H9 (cell line): ENCODE results near the gene OAS3. TPM values are rescaled to one million over a fixed set of nuclear protein-coding genes. Genes with fewer than 3 reads are reported as not detected.
"Not testable (repeated sequence)": the region's sequence is repeated elsewhere in the genome, so short reads cannot be mapped to it uniquely, and the experiment has no call there.

ENCODE experiments used
- DNase-seq: peaks from one replicate; pipeline ENCODE4 v3.0.0-alpha.2; 2017
- H2AFZ ChIP-seq: one replicate; pipeline ENCODE4 v1.6.1; 2013; ENCODE audit warnings: mild to moderate bottlenecking, low read length, control low read depth, moderate library complexity
- H2AK5ac ChIP-seq: 2 replicates; pipeline ENCODE4 v1.6.1; 2013; ENCODE audit warnings: low read length, control low read depth, mixed read lengths; ENCODE audit not compliant: insufficient read length
- H2BK120ac ChIP-seq: one replicate; pipeline ENCODE4 v1.6.1; 2013; ENCODE audit warnings: low read depth, mild to moderate bottlenecking, low read length, control low read depth, inconsistent platforms; ENCODE audit not compliant: poor library complexity, severe bottlenecking
- H2BK12ac ChIP-seq: 2 replicates; pipeline ENCODE4 v1.6.1; 2013; ENCODE audit warnings: low read length, control low read depth, mixed read lengths, low read depth; ENCODE audit not compliant: insufficient read length
- H2BK15ac ChIP-seq: 2 replicates; pipeline ENCODE4 v1.6.1; 2013; ENCODE audit warnings: low read depth, low read length, control low read depth
- H2BK20ac ChIP-seq: one replicate; pipeline ENCODE4 v1.6.1; 2013; ENCODE audit warnings: low read depth, mild to moderate bottlenecking, low read length, control low read depth, inconsistent platforms; ENCODE audit not compliant: poor library complexity, severe bottlenecking
- H2BK5ac ChIP-seq: 2 replicates; pipeline ENCODE4 v1.6.1; 2013; ENCODE audit warnings: low read length, control low read depth, mixed read lengths; ENCODE audit not compliant: insufficient read length
- H3K14ac ChIP-seq: 2 replicates; pipeline ENCODE4 v1.6.1; 2013; ENCODE audit warnings: low read length, control low read depth; ENCODE audit not compliant: insufficient read depth
- H3K18ac ChIP-seq: 2 replicates; pipeline ENCODE4 v1.6.1; 2013; ENCODE audit warnings: low read depth, mild to moderate bottlenecking, mixed read lengths, low read length, control low read depth; ENCODE audit not compliant: insufficient read length
- H3K23ac ChIP-seq: 2 replicates; pipeline ENCODE4 v1.6.1; 2013; ENCODE audit warnings: low read length, control low read depth, mixed read lengths, low read depth; ENCODE audit not compliant: insufficient read length
- H3K23me2 ChIP-seq: 2 replicates; pipeline ENCODE4 v1.6.1; 2013; ENCODE audit warnings: low read depth, mild to moderate bottlenecking, mixed read lengths, low read length, control low read depth; ENCODE audit not compliant: insufficient read length, poor library complexity, severe bottlenecking
- H3K27ac ChIP-seq: 2 replicates; pipeline ENCODE4 v1.5.1; 2013; ENCODE audit warnings: low read length, control low read depth, mixed read lengths, low read depth; ENCODE audit not compliant: insufficient read length
- H3K27me3 ChIP-seq: 2 replicates; pipeline ENCODE4 v1.6.1; 2013; ENCODE audit warnings: low read length, control low read depth, inconsistent platforms; ENCODE audit not compliant: insufficient read depth
- H3K4ac ChIP-seq: 2 replicates; pipeline ENCODE4 v1.6.1; 2013; ENCODE audit warnings: low read depth, mild to moderate bottlenecking, control low read depth, inconsistent platforms, low read length, moderate library complexity
- H3K4me1 ChIP-seq: 2 replicates; pipeline ENCODE4 v1.6.1; 2013; ENCODE audit warnings: low read length, control low read depth, inconsistent platforms; ENCODE audit not compliant: insufficient read depth
- H3K4me2 ChIP-seq: 2 replicates; pipeline ENCODE4 v1.6.1; 2013; ENCODE audit warnings: low read length, control low read depth, mixed read lengths; ENCODE audit not compliant: insufficient read length, insufficient read depth
- H3K56ac ChIP-seq: 2 replicates; pipeline ENCODE4 v1.6.1; 2013; ENCODE audit warnings: low read depth, mild to moderate bottlenecking, mixed read lengths, low read length, control low read depth; ENCODE audit not compliant: insufficient read length
- H3K79me1 ChIP-seq: 2 replicates; pipeline ENCODE4 v1.6.1; 2013; ENCODE audit warnings: low read depth, mild to moderate bottlenecking, moderate library complexity, low read length, control low read depth, inconsistent platforms; ENCODE audit not compliant: insufficient read depth, poor library complexity, severe bottlenecking
- H3K79me2 ChIP-seq: 2 replicates; pipeline ENCODE4 v1.6.1; 2013; ENCODE audit warnings: low read length, control low read depth, inconsistent platforms; ENCODE audit not compliant: insufficient read depth
- H3K9ac ChIP-seq: 2 replicates; pipeline ENCODE4 v1.6.1; 2013; ENCODE audit warnings: low read length, control low read depth, mixed read lengths; ENCODE audit not compliant: insufficient read length; ENCODE audit errors: extremely low read depth
- H3K9me3 ChIP-seq: one replicate; pipeline ENCODE4 v1.6.1; 2013; ENCODE audit warnings: low read depth, low read length, inconsistent platforms; ENCODE audit not compliant: control insufficient read depth
- H3T11ph ChIP-seq: one replicate; pipeline ENCODE4 v1.6.1; 2013; ENCODE audit warnings: mild to moderate bottlenecking, low read length, control low read depth, inconsistent platforms
- H4K20me1 ChIP-seq: one replicate; pipeline ENCODE4 v1.6.1; 2013; ENCODE audit not compliant: control insufficient read depth, insufficient read length, insufficient read depth
- H4K5ac ChIP-seq: 2 replicates; pipeline ENCODE4 v1.6.1; 2013; ENCODE audit warnings: low read depth, mild to moderate bottlenecking, mixed read lengths, low read length, control low read depth; ENCODE audit not compliant: insufficient read length
- H4K8ac ChIP-seq: replicated peaks from 2 replicates; pipeline ENCODE4 v1.6.1; 2013; ENCODE audit warnings: low read length, control low read depth, mixed read lengths, low read depth; ENCODE audit not compliant: insufficient read length
- H4K91ac ChIP-seq: 2 replicates; pipeline ENCODE4 v1.6.1; 2013; ENCODE audit warnings: low read depth, mild to moderate bottlenecking, moderate library complexity, mixed read lengths, low read length, control low read depth; ENCODE audit not compliant: insufficient read length
- H3K27ac Mint-ChIP-seq, 3 experiments: 2 replicates in 2 of 3; 3 replicates in 1 of 3; pipeline ENCODE4 v1.8.0; 2020 to 2021; ENCODE audit warnings: mixed read lengths in 3 of 3, mild to moderate bottlenecking in 1 of 3, moderate library complexity in 1 of 3
- H3K27me3 Mint-ChIP-seq: 2 replicates; pipeline ENCODE4 v1.8.0; 2021; ENCODE audit warnings: low read depth, mild to moderate bottlenecking, moderate library complexity, mixed read lengths
- H3K36me3 Mint-ChIP-seq, 3 experiments: 2 replicates in 2 of 3; 3 replicates in 1 of 3; pipeline ENCODE4 v1.8.0; 2020 to 2021; ENCODE audit warnings: low read depth in 3 of 3, mixed read lengths in 3 of 3; ENCODE audit not compliant: insufficient read depth in 1 of 3
- H3K4me1 Mint-ChIP-seq, 2 experiments: 2 replicates each; pipeline ENCODE4 v1.8.0; 2020; ENCODE audit warnings: mixed read lengths in 2 of 2
- H3K4me3 Mint-ChIP-seq, 2 experiments: 2 replicates in 1 of 2; 3 replicates in 1 of 2; pipeline ENCODE4 v1.8.0; 2020 to 2021; ENCODE audit warnings: mild to moderate bottlenecking in 2 of 2, mixed read lengths in 2 of 2, moderate library complexity in 1 of 2
- H3K9me3 Mint-ChIP-seq, 2 experiments: 2 replicates in 1 of 2; 3 replicates in 1 of 2; pipeline ENCODE4 v1.8.0; 2020; ENCODE audit warnings: mild to moderate bottlenecking in 2 of 2, mixed read lengths in 2 of 2, moderate library complexity in 1 of 2
- WGBS: extraction: QIAGEN DNeasy Blood & Tissue Kit; methylation state at CpG from one replicate; pipeline ENCODE4 v1.1.7; 2013; ENCODE audit warnings: missing lambda C conversion rate, low lambda C conversion rate, mixed read lengths; ENCODE audit not compliant: insufficient read length; ENCODE audit errors: extremely low coverage; 5-methylcytosine and 5-hydroxymethylcytosine counted together
- total RNA-seq: library from RNA; stranded (reverse); gene quantifications from 2 replicates; pipeline ENCODE4 v1.2.1, GENCODE V29; 2021
- TF ChIP-seq, protein P1 (sequence below): fragments of 200-600 bp; sonication (generic); conservative IDR thresholded peaks from 3 replicates; pipeline ENCODE4 v1.8.0; 2021; ENCODE audit warnings: antibody characterized with exemption, mild to moderate bottlenecking

Gene OAS3
- total RNA-seq, 1 experiment from 2014 or later, result 0.81 TPM

DNA sequence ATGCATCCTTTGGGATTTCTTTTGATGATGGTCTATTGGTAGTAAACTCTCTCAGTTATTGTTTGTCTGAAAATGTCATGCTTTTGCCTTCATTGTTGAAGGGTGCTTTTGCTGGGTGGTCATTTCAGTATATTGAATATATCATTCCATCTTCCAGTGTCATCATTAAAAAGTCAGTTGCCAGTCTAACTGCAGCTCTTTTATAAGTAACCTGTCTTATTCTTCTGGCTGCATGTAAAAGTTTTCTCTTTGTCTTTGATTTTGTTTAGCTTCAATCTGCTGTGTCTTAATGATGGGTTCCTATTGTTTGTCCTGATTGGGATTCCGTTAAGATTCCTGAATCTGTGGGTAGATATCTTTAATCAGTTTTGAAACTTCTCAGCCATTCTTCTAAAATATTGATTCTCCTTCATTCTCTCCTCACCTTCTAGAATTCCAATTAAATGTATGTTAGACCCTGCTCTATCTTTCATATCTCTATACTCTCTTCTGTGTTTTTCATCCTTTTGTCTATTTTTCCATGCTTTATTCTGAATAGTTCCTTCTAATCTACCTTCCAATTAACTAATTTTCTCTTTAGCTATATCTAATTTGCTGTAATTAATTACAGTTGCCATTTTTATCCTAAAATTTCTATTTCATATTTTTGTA is 25.1 kb upstream of the OAS3 start:
- Histone ChIP-seq H4K91ac (no peak overlapping the region), H4K8ac (no peak overlapping the region), H3K4me2 (no peak overlapping the region), H3K23me2 (no peaks in the 10 kb centered on the region), H2AFZ (no peak overlapping the region), H3K27me3 (no peaks in the 10 kb centered on the region), H3K9ac (no peak overlapping the region), H3K23ac (no peak overlapping the region), H3T11ph (no peak overlapping the region), H2BK120ac (no peak overlapping the region), H3K79me1 (no peaks in the 10 kb centered on the region), H2BK5ac (no peak overlapping the region), H4K5ac (no peak overlapping the region), H3K56ac (no peak overlapping the region), H4K20me1 (no peaks in the 10 kb centered on the region), H2BK20ac (no peak overlapping the region), H3K18ac (no peak overlapping the region), H3K9me3 (peaks cover 6% of the 10 kb centered on the region), H3K27ac (no peak overlapping the region), H2BK12ac (no peak overlapping the region), H3K14ac (no peak overlapping the region), H3K79me2 (no peaks in the 10 kb centered on the region), H2AK5ac (no peak overlapping the region), H2BK15ac (no peak overlapping the region), H3K4me1 (no peaks in the 10 kb centered on the region), H3K4ac (no peak overlapping the region)
- WGBS, result no CpG with 5 or more reads among the region's 1 CpG
- Mint-ChIP-seq H3K36me3 (peaks cover 0 to 12% (median 7%) of the 10 kb centered on the region in 3 experiments; a peak in 4 of 7 replicates), H3K9me3 (peaks cover 38 to 45% of the 10 kb centered on the region in 2 experiments), H3K4me3 (no peak overlapping the region), H3K4me1 (no peaks in the 10 kb centered on the region), H3K27me3 (peaks cover 33% of the 10 kb centered on the region), H3K27ac (no peak overlapping the region)
- TF ChIP-seq, protein P1, sequence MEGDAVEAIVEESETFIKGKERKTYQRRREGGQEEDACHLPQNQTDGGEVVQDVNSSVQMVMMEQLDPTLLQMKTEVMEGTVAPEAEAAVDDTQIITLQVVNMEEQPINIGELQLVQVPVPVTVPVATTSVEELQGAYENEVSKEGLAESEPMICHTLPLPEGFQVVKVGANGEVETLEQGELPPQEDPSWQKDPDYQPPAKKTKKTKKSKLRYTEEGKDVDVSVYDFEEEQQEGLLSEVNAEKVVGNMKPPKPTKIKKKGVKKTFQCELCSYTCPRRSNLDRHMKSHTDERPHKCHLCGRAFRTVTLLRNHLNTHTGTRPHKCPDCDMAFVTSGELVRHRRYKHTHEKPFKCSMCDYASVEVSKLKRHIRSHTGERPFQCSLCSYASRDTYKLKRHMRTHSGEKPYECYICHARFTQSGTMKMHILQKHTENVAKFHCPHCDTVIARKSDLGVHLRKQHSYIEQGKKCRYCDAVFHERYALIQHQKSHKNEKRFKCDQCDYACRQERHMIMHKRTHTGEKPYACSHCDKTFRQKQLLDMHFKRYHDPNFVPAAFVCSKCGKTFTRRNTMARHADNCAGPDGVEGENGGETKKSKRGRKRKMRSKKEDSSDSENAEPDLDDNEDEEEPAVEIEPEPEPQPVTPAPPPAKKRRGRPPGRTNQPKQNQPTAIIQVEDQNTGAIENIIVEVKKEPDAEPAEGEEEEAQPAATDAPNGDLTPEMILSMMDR, result no peak
- DNase-seq, result no peak

DNA sequence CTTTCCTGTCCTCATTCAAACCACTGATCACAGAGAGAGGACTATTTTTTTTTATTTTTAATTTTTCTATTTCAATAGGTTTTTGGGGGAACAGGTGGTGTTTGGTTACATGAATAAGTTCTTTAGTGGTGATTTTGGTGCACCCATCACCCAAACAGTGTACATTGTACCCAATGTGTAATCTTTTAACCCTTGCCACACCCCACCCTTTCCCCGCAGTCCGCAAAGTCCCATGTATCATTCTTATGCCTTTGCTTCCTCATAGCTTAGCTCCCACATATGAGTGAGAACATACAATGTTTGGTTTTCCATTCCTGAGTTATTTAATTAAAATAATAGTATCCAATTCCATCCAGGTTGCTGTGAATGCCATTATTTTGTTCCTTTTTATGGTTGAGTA is 24.4 kb upstream of the OAS3 start:
- not testable (repeated sequence) for H4K5ac ChIP-seq, H3K4me1 ChIP-seq, H2AFZ ChIP-seq, H2BK20ac ChIP-seq, H4K8ac ChIP-seq, H3K18ac ChIP-seq, H3K23me2 ChIP-seq, H3T11ph ChIP-seq, H4K20me1 ChIP-seq, H3K56ac ChIP-seq, H3K27ac Mint-ChIP-seq, H3K23ac ChIP-seq, H2BK12ac ChIP-seq, H3K79me1 ChIP-seq, H2BK5ac ChIP-seq, H3K27ac ChIP-seq, H3K14ac ChIP-seq, H2BK15ac ChIP-seq, H3K9me3 ChIP-seq, H2BK120ac ChIP-seq, H3K27me3 ChIP-seq, H3K4me2 ChIP-seq, H2AK5ac ChIP-seq, H4K91ac ChIP-seq, H3K4me1 Mint-ChIP-seq, H3K4me3 Mint-ChIP-seq, DNase-seq, H3K79me2 ChIP-seq, H3K9ac ChIP-seq, H3K4ac ChIP-seq
- no CpG with 5 or more reads among the region's 2 CpGs for WGBS
- H3K9me3 Mint-ChIP-seq, result peaks cover 38 to 45% of the 10 kb centered on the region in 2 experiments
- H3K27me3 Mint-ChIP-seq, result peaks cover 32% of the 10 kb centered on the region
- peaks cover 0 to 12% (median 7%) of the 10 kb centered on the region in 3 experiments; a peak in 4 of 7 replicates for H3K36me3 Mint-ChIP-seq
